IMR-90 (cell line): ENCODE results near the gene MLLT1. TPM values are rescaled to one million over a fixed set of nuclear protein-coding genes. Genes with fewer than 3 reads are reported as not detected.

Experiments
- ATAC-seq: fragments of 200-7000 bp; cut with Tn5 transposase; 2 replicates; pipeline ENCODE4 v1.9.1; 2020; ENCODE audit warnings: low read depth, mild to moderate bottlenecking, moderate library complexity
- BruUV-seq: library from RNA; stranded (reverse); fragments of 400-500 nt; replicated peaks from 2 replicates; lab custom pipeline; 2021; lab: Mats Ljungman, UMichigan
- CTCF ChIA-PET: fragments of 300-600 bp; formaldehyde crosslinking; extraction: SDS; loops from one replicate; lab custom pipeline; 2021; ENCODE audit warnings: antibody characterized with exemption; lab: Yijun Ruan, JAX
- POLR2A ChIA-PET: fragments of 300-600 bp; sonication (Branson Sonifier 250); formaldehyde crosslinking; loops from one replicate; lab custom pipeline; 2022; ENCODE audit warnings: antibody characterized with exemption; ENCODE audit not compliant: unreplicated experiment; lab: Charles Lee
- DNase-seq: peaks from one replicate; pipeline ENCODE4 v3.0.0; 2013
- H2AFZ ChIP-seq: replicated peaks from 2 replicates; pipeline ENCODE3; 2013; ENCODE audit warnings: low read length, mild to moderate bottlenecking; ENCODE audit not compliant: poor library complexity
- H2AK5ac ChIP-seq: 2 replicates; pipeline ENCODE4 v1.6.1; 2013; ENCODE audit warnings: low read depth, low read length, inconsistent platforms
- H2AK9ac ChIP-seq: replicated peaks from 2 replicates; pipeline ENCODE3; 2013; ENCODE audit warnings: mild to moderate bottlenecking, low read depth, low read length, moderate library complexity; ENCODE audit not compliant: poor library complexity
- H2BK120ac ChIP-seq: 2 replicates; pipeline ENCODE4 v1.6.1; 2013; ENCODE audit warnings: low read depth, low read length, inconsistent platforms
- H2BK15ac ChIP-seq: 3 replicates; pipeline ENCODE4 v1.6.1; 2013; ENCODE audit warnings: low read depth, low read length, inconsistent platforms
- H2BK20ac ChIP-seq: 2 replicates; pipeline ENCODE4 v1.6.1; 2013; ENCODE audit warnings: low read depth, mild to moderate bottlenecking, inconsistent platforms, low read length, moderate library complexity
- H2BK5ac ChIP-seq: 2 replicates; pipeline ENCODE4 v1.6.1; 2013; ENCODE audit warnings: mild to moderate bottlenecking, low read depth, low read length, inconsistent platforms; ENCODE audit not compliant: poor library complexity, severe bottlenecking
- H3K14ac ChIP-seq: replicated peaks from 2 replicates; pipeline ENCODE4 v1.6.1; 2013; ENCODE audit warnings: low read depth, low read length, inconsistent platforms
- H3K18ac ChIP-seq: 2 replicates; pipeline ENCODE4 v1.6.1; 2013; ENCODE audit warnings: low read depth, low read length, control low read depth
- H3K23ac ChIP-seq: 2 replicates; pipeline ENCODE4 v1.6.1; 2013; ENCODE audit warnings: low read depth, low read length, inconsistent platforms
- H3K27ac ChIP-seq: 2 replicates; pipeline ENCODE4 v1.5.1; 2013; ENCODE audit warnings: mild to moderate bottlenecking, control low read depth, low read length; ENCODE audit not compliant: insufficient read depth
- H3K27me3 ChIP-seq: 2 replicates; pipeline ENCODE4 v1.6.1; 2013; ENCODE audit warnings: low read length; ENCODE audit not compliant: control insufficient read depth, insufficient read depth
- H3K36me3 ChIP-seq: 2 replicates; pipeline ENCODE4 v1.6.1; 2013; ENCODE audit warnings: low read length, mixed read lengths; ENCODE audit not compliant: control insufficient read depth, insufficient read depth
- H3K4ac ChIP-seq: 2 replicates; pipeline ENCODE4 v1.6.1; 2013; ENCODE audit warnings: low read depth, low read length, inconsistent platforms
- H3K4me1 ChIP-seq: 2 replicates; pipeline ENCODE4 v1.6.1; 2013; ENCODE audit warnings: low read length, mixed read lengths; ENCODE audit not compliant: control insufficient read depth, insufficient read depth
- H3K4me2 ChIP-seq: 2 replicates; pipeline ENCODE4 v1.6.1; 2013; ENCODE audit warnings: low read depth, mild to moderate bottlenecking, control low read depth, low read length, moderate library complexity
- H3K4me3 ChIP-seq: 2 replicates; pipeline ENCODE4 v1.5.1; 2013; ENCODE audit warnings: low read depth, mild to moderate bottlenecking, control low read depth, low read length, moderate library complexity; ENCODE audit not compliant: insufficient read depth
- H3K56ac ChIP-seq: 2 replicates; pipeline ENCODE4 v1.6.1; 2013; ENCODE audit warnings: low read length, inconsistent platforms; ENCODE audit not compliant: insufficient read depth; ENCODE audit errors: extremely low read depth
- H3K79me1 ChIP-seq, 2 experiments: 2 replicates each; pipeline ENCODE4 v1.6.1; 2013; ENCODE audit warnings: low read length in 2 of 2, inconsistent platforms in 1 of 2, low read depth in 1 of 2
- H3K9ac ChIP-seq: 2 replicates; pipeline ENCODE4 v1.6.1; 2013; ENCODE audit warnings: low read depth, low read length, control low read depth
- H3K9me1 ChIP-seq: 2 replicates; pipeline ENCODE4 v1.6.1; 2013; ENCODE audit warnings: low read length, inconsistent platforms; ENCODE audit not compliant: insufficient read depth
- H3K9me3 ChIP-seq: 2 replicates; pipeline ENCODE4 v1.6.1; 2013; ENCODE audit warnings: low read length; ENCODE audit not compliant: control insufficient read depth, insufficient read depth
- H4K20me1 ChIP-seq: 2 replicates; pipeline ENCODE4 v1.6.1; 2013; ENCODE audit warnings: low read length, inconsistent platforms; ENCODE audit not compliant: insufficient read depth
- H4K5ac ChIP-seq: 2 replicates; pipeline ENCODE4 v1.6.1; 2013; ENCODE audit warnings: mild to moderate bottlenecking, low read depth, low read length, control low read depth
- H4K8ac ChIP-seq, 2 experiments: 2 replicates each; pipeline ENCODE4 v1.6.1; 2013; ENCODE audit warnings: low read depth in 2 of 2, low read length in 2 of 2, control low read depth in 1 of 2, inconsistent platforms in 1 of 2
- H4K91ac ChIP-seq: 2 replicates; pipeline ENCODE4 v1.6.1; 2013; ENCODE audit warnings: low read depth, low read length, inconsistent platforms; ENCODE audit not compliant: insufficient read depth
- CTCF ChIP-seq: conservative IDR thresholded peaks from 2 replicates; pipeline ENCODE4 v1.5.1; 2012; ENCODE audit warnings: mild to moderate bottlenecking, low read depth, low read length, improper control_type of control experiment
- POLR2A ChIP-seq: IDR thresholded peaks from 2 replicates; pipeline ENCODE4 v1.6.1; 2012; ENCODE audit warnings: mild to moderate bottlenecking, low read depth, low read length
- USF2 ChIP-seq: fragments of 150-350 bp; IDR thresholded peaks from 2 replicates; pipeline ENCODE4 v1.6.1; 2017; ENCODE audit warnings: mild to moderate bottlenecking, antibody characterized with exemption, low read length, low read depth
- WGBS, 2 experiments: methylation state at CpG; one replicate each; pipeline versions ENCODE4 v1.1.5 to v1.1.7; 2013; ENCODE audit warnings: missing lambda C conversion rate in 2 of 2; ENCODE audit not compliant: insufficient read length in 1 of 2; ENCODE audit errors: extremely low coverage in 2 of 2; 5-methylcytosine and 5-hydroxymethylcytosine counted together
- dilution Hi-C: fragments of 300-500 bp; cut with HindIII; formaldehyde crosslinking; loops from one replicate; pipeline ENCODE4 v1.14.3; 2018; ENCODE audit warnings: low sequenced_read_pairs; ENCODE audit not compliant: unreplicated experiment
- in situ Hi-C: fragments of 300-500 bp; cut with MboI; formaldehyde crosslinking; loops from 3 replicates; pipeline ENCODE4 v1.14.3; 2019; ENCODE audit warnings: low sequenced_read_pairs, inconsistent platforms, mixed read lengths
- intact Hi-C: fragments of 100-400 bp; cut with micrococcal nuclease; formaldehyde crosslinking; loops from 2 replicates; pipeline ENCODE4 v1.10.0; 2022
- polyA plus RNA-seq, 3 experiments: library from polyadenylated mRNA; depleted of rRNA; stranded (reverse); fragments of >200 nt; gene quantifications; 2 replicates each; pipeline ENCODE4 v1.2.3, GENCODE V29; 2012; ENCODE audit warnings: low replicate concordance in 1 of 3
- total RNA-seq: library from RNA; depleted of rRNA; stranded (reverse); fragments of >200 nt; gene quantifications from 2 replicates; pipeline ENCODE4 v1.2.3, GENCODE V29; 2012

The MLLT1 gene
- total and polyA plus RNA-seq, 2 of the 4 experiments (the other 2 are of a cell fraction), result 1.3 to 30.6 TPM

GRCh38 chr19:6185835-6186834 lies 93.6 kb downstream of the MLLT1 start:
- Histone ChIP-seq H4K91ac (no peak overlapping the region), H4K8ac (no peak overlapping the region), H3K4ac (no peak overlapping the region), H3K27me3 (no peaks in the 10 kb centered on the region), H3K4me3 (no peak overlapping the region), H3K36me3 (no peaks in the 10 kb centered on the region), H2AFZ (no peak overlapping the region), H4K20me1 (no peaks in the 10 kb centered on the region), H3K14ac (no peak overlapping the region), H2AK5ac (no peak overlapping the region), H2BK5ac (no peak overlapping the region), H3K4me1 (no peaks in the 10 kb centered on the region), H3K18ac (no peak overlapping the region), H3K9ac (no peak overlapping the region), H2BK120ac (no peak overlapping the region), H4K5ac (no peak overlapping the region), H2BK15ac (no peak overlapping the region), H3K23ac (no peak overlapping the region), H3K27ac (no peak overlapping the region), H3K9me1 (no peaks in the 10 kb centered on the region), H2BK20ac (no peak overlapping the region), H3K56ac (no peak overlapping the region), H3K9me3 (peaks cover 8% of the 10 kb centered on the region), H3K4me2 (no peak overlapping the region), H2AK9ac (no peak overlapping the region), H3K79me1 (peaks cover 0 to 4% of the 10 kb centered on the region in 2 experiments; a peak in 2 of 4 replicates)
- ChIA-PET POLR2A (no interaction called here), CTCF (no interaction called here)
- DNase-seq, result no peak
- no CpG with 5 or more reads among the region's 4 CpGs for WGBS, 2 experiments
- TF ChIP-seq CTCF (no peak), USF2 (no peak), POLR2A (no peak)
- in situ Hi-C loops (no loop called here), dilution Hi-C loops (no loop called here), intact Hi-C loops (no loop called here)
- no peak for ATAC-seq
- no TSS peak for BruUV-seq
